ENCODE measurements around the gene PROZ.
"Not testable (repeated sequence)": the region's sequence is repeated elsewhere in the genome, so short reads cannot be mapped to it uniquely, and the experiment has no call there.

Gene PROZ

GRCh38 chr13:113155982-113156655 is 2.3 kb upstream of the PROZ start:
- no peak for DNase-seq (ENCODE audit: low read depth, low spot score)

GRCh38 chr13:113157206-113157928 is 1.1 kb upstream of the PROZ start:
- no peak for DNase-seq (ENCODE audit: low read depth, low spot score)

- DNase-seq (ENCODE audit: low read depth, low spot score): no peak
Measured at GRCh38 chr13:113158946-113159345, 498 bp downstream of the PROZ start.

- no peak for DNase-seq (ENCODE audit: low read depth, low spot score)
Measured at GRCh38 chr13:113159701-113160100, 1.3 kb downstream of the PROZ start.

- DNase-seq (ENCODE audit: low read depth, low spot score): no peak
Measured at GRCh38 chr13:113160983-113161382, 2.5 kb downstream of the PROZ start.

- DNase-seq (ENCODE audit: low read depth, low spot score): no peak
Measured at GRCh38 chr13:113161433-113161832, 3.0 kb downstream of the PROZ start.

GRCh38 chr13:113161975-113162374 is 3.5 kb downstream of the PROZ start:
- DNase-seq (ENCODE audit: low read depth, low spot score): not testable (repeated sequence)

- no peak for DNase-seq (ENCODE audit: low read depth, low spot score)
Measured at GRCh38 chr13:113162783-113163685, 4.6 kb downstream of the PROZ start.

- no peak for DNase-seq (ENCODE audit: low read depth, low spot score)
Measured at GRCh38 chr13:113164492-113164891, 6.0 kb downstream of the PROZ start.

GRCh38 chr13:113166266-113166665 is 7.8 kb downstream of the PROZ start:
- DNase-seq (ENCODE audit: low read depth, low spot score): no peak

- DNase-seq (ENCODE audit: low read depth, low spot score): no peak
Measured at GRCh38 chr13:113166681-113167080, 8.2 kb downstream of the PROZ start.

GRCh38 chr13:113167155-113167554 is 8.7 kb downstream of the PROZ start:
- no peak for DNase-seq (ENCODE audit: low read depth, low spot score)

GRCh38 chr13:113167575-113167974 is 9.1 kb downstream of the PROZ start:
- no peak for DNase-seq (ENCODE audit: low read depth, low spot score)

GRCh38 chr13:113168211-113168610 is 9.8 kb downstream of the PROZ start:
- DNase-seq (ENCODE audit: low read depth, low spot score): no peak

GRCh38 chr13:113169277-113170272 is 11.1 kb downstream of the PROZ start:
- no peak for DNase-seq (ENCODE audit: low read depth, low spot score)

GRCh38 chr13:113170511-113170910 is 12.1 kb downstream of the PROZ start:
- DNase-seq (ENCODE audit: low read depth, low spot score): no peak

- DNase-seq (ENCODE audit: low read depth, low spot score): no peak
Measured at GRCh38 chr13:113171250-113172125, 13.0 kb downstream of the PROZ start.

- no peak for DNase-seq (ENCODE audit: low read depth, low spot score)
Measured at GRCh38 chr13:113172419-113172926, 14.0 kb downstream of the PROZ start.

GRCh38 chr13:113176280-113176679 is 17.8 kb downstream of the PROZ start:
- no peak for DNase-seq (ENCODE audit: low read depth, low spot score)

GRCh38 chr13:113176822-113177221 is 18.4 kb downstream of the PROZ start:
- no peak for DNase-seq (ENCODE audit: low read depth, low spot score)
